Activated CD4-positive, alpha-beta T cell treated with anti-CD3 and anti-CD28 coated beads, Interleukin-2, Interleukin-6, amounts not matched to agents 100 ng/mL and 50 ng/mL, durations not matched to agents 16 hours and 8 hours (primary cell): ENCODE measurements around the gene ASAP2.

Experiments used
- DNase-seq: peaks from one replicate; pipeline ENCODE4 v3.0.0-alpha.2; 2020

The ASAP2 gene

GRCh38 chr2:9330612-9331270, 124.1 kb downstream of the ASAP2 start:
- DNase-seq = no peak

- no peak for DNase-seq
These were observed 125.1 kb downstream of the ASAP2 start for GRCh38 chr2:9331704-9332103.

DNA sequence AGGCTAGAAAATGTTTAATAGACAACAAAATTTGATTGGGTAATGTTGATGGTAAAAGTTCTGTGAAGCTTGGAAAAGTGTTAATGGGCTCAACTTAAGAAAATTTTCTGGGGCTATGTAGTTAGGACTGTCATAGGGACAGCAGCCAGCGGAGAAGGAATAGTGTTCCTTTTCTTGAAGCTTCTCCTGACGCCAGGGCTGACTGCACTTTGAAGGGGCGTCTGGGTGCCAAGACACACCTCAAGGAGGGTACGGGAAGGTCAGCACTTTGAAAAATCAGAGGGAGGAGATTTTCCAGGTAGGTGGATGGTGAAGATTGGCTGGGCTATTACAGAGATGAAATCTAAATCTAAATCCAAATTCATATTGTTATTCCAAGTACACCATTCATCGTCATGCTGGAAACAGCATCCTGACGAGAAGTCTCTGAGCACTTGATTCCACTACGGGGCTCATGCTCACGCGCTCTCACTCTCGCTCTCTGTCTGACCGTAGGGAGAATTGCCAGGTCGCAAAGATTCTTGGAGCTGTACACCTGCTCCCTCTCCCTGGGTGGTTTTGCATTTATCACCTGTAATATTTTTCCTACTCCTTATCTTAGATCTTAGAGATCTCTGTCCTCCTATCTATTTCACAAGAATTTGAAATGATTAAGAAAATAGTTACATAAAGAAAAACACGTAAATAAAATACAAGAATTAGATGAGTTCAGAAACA, 125.7 kb downstream of the ASAP2 start:
- no peak for DNase-seq

- DNase-seq = no peak
These were observed 126.2 kb downstream of the ASAP2 start for GRCh38 chr2:9332853-9333245.

DNA sequence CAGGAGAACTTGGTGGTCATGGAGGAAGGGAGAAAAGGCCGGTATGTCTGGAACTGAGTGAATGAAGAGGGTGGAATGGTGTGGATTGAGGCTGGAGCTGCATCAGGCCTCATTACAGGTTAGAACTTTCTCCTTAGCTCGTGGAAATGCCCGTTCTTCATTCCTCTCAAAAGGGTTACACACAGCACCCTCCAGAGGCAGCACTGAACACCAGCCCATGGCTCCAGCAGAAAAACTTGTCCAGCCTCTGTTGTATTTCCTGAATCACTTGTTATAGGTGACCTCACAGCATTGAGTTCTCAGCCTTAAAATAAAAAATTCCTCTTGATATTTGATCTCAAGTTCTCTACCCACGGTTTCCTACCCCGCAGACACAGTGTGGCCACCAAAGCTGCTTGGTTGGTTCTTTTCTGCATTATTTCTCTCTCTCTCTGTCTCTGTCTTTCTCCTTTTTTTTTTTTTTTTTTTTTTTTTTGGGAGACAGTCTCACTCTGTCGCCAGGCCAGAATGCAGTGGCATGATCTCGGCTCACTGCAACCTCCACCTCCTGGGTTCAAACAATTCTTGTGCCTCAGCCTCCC, 127.1 kb downstream of the ASAP2 start:
- DNase-seq = peak; percentile 21

GRCh38 chr2:9334761-9335160, 128.1 kb downstream of the ASAP2 start:
- DNase-seq = no peak

DNA sequence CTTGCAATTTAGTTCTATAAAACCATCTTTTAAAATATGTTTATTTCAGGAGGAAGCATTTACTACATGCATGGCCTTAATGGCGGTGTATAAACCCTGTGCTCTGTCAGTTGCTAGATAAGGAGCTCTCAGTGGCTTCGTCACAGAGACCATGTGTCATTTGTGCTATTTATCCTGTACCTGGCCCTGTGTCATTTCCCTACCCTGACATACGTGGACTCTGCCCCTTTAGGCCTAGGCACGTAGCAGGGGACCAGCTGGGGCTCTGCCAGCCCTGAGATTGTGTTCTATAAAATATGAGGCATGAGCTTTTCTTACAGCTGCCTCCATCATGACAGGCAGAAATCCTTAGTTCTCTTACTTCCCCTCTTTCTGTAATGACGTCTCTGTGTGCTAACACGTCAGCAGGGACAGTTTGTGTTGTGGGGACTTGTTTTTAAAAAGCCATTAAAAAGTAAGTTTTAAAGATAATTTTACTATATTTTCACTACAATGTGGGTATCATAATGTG, 128.8 kb downstream of the ASAP2 start:
- no peak for DNase-seq

DNA sequence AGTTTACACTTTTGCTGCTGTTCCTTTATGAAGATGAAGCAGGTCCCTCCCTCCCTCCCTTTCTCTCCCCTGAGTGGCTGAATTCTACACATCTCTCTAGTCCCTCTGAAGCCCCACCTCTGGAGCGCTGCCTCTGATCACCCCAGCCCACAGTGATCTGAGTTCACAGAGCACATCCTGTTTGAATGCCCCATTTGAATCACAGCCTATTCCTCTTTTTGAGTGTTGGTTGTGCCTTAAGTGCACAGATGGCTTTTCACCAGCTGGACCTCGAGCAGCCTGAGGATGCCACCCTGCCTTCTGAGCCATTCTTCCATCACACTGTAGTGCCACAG, 129.6 kb downstream of the ASAP2 start:
- peak; percentile 49 for DNase-seq

GRCh38 chr2:9336576-9337314, 130.1 kb downstream of the ASAP2 start:
- DNase-seq = no peak

DNA sequence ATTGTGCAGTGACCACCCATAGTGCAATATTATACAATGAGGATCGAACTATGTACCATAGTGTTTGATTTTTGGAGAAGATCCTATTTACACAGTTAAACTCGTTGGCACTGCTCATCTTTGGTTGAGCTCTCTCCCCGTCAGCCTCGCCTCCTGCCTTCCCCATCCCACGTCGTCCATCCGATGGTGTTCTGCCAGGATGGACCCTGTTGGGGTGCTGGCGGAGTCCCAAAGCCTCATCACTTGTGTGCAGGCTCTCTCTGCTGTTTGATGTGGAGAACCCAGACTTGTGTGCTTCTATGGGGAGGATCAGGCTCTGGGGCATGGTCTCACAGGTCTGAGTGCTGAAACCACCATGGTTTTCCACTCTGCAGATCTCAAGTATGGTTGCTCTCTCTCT, 131.3 kb downstream of the ASAP2 start:
- DNase-seq = no peak

DNA sequence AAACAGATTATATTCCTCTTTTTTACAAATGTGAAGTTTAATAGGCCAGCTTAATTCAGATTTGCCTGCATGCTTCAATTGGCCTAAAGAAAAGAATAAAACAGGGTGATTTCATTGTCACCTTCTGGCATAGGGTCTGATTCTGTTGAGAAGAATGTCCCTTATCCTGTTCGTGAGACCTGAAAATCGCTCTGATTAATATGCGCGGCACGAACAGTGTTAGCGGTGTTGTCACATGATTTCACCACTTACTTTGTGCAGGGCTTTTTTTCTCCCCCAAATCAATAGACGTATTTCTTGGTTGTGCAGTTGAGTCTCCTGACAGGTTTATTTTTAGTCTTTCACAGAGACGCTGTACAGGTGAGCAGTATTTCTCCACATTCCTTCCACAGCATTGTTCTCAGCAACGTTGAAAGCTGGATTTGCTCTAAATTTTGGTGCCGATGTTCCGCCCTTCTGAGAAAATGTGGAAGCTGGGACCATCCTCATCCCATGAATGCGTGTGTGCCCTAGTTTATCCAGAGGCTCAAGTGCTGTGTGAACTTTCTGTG, 134.8 kb downstream of the ASAP2 start:
- no peak for DNase-seq

GRCh38 chr2:9342659-9343058, 136.0 kb downstream of the ASAP2 start:
- no peak for DNase-seq

- no peak for DNase-seq
These were observed 136.9 kb downstream of the ASAP2 start for GRCh38 chr2:9343524-9343923.

DNA sequence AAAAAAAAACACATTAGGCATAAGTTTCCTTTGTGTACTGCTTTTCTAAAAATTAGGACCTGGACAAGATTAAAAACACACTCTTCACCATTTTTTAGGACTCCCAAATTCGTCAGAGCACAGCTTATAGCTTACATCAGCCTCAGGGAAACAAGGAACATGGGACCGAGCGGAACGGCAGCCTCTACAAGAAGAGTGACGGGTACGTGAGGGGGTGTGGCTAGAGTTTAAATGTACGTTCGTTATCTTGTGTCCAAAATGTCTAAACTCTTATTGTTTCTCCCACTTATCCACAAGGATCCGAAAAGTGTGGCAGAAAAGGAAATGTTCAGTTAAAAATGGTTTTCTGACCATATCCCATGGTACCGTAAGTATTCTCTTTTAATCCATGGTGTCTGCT, 137.8 kb downstream of the ASAP2 start:
- DNase-seq = no peak

GRCh38 chr2:9345343-9345742, 138.7 kb downstream of the ASAP2 start:
- no peak for DNase-seq

GRCh38 chr2:9345997-9346396, 139.4 kb downstream of the ASAP2 start:
- no peak for DNase-seq

DNA sequence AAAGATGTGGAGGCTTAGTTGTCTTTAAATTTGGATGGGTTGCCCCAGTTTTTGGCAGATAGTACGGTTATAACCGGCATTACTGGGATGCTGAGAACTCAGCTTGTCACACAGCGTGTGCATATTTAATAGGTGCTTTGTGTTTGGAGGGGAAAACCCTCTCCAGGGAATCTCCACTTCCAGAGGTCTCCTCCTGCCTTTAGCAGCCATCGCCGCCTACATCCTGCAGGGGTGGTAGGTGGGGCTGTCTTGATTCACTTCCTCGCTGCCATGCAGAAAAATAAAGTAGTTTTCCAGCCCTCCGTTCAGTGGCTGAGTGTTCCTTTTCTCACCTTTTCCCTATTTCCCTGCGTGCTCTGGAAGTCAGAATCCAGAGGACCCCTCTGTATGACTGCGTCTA, 140.3 kb downstream of the ASAP2 start:
- no peak for DNase-seq

GRCh38 chr2:9347411-9347881, 140.8 kb downstream of the ASAP2 start:
- DNase-seq = no peak

GRCh38 chr2:9354318-9354717, 147.7 kb downstream of the ASAP2 start:
- DNase-seq = no peak

DNA sequence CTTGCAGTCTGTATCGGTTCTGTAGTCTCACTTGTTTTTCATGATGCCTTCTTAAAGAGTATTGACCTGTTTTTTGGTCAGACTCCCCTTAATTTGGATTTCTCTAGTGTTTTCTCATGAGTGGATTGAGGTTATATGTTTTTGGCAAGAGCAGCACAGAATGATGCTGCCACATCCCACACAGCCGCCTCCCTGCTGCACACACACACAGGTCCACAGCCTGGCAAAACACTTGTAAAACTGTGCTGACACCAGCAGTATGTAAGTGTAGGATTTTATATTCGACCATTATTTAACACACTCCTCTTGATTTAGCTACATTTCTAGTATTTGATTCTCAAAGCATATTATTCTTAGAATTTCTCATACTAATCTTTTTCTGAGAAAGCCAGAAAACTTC, 148.7 kb downstream of the ASAP2 start:
- DNase-seq = no peak

GRCh38 chr2:9355716-9356115, 149.1 kb downstream of the ASAP2 start:
- no peak for DNase-seq

GRCh38 chr2:9356261-9356660, 149.6 kb downstream of the ASAP2 start:
- no peak for DNase-seq

GRCh38 chr2:9358846-9359245, 152.2 kb downstream of the ASAP2 start:
- DNase-seq = no peak
